Measurements from ENCODE around the gene RPL31. TPM values are rescaled to one million over a fixed set of nuclear protein-coding genes. Genes with fewer than 3 reads are reported as not detected.

Gene RPL31
- total and polyA plus RNA-seq, 2 donors from 2014 or later, result 1,182 to 2,844 TPM

DNA sequence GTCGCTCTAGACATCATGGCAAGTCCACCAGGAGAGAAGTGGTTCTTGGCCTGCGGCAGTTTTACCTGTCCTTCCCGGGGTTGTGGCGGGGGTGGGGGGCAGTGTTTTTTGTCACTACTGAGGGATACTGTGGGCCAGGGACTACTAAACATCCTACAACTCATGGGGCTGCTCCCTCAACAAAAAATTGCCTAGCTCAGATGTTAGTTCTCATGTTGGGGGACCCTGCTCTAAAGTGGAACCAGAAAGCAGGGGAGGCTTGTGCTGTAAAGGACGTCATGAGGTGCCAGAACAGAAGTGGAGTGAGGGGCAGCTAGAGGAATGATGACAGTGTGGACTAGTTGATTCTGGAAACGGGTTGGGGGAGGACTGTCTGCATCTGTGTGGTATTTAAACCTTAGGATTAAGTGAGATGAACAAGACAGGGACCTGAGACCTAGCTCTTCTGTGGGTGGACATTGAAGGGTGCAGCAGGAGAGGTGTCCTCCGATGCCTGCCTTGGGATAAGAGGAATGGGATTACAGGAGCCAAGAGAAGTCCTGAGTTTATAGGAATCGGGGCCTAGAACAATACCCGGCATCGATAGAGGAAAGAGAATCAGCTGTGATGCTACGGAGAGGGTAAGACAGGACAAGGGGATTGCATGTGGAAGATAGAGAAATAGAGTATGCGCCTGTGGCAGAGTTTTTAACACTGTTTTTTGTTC lies 2.7 kb downstream of the RPL31 start:
- no peak for DNase-seq
- TF ChIP-seq, protein P1, sequence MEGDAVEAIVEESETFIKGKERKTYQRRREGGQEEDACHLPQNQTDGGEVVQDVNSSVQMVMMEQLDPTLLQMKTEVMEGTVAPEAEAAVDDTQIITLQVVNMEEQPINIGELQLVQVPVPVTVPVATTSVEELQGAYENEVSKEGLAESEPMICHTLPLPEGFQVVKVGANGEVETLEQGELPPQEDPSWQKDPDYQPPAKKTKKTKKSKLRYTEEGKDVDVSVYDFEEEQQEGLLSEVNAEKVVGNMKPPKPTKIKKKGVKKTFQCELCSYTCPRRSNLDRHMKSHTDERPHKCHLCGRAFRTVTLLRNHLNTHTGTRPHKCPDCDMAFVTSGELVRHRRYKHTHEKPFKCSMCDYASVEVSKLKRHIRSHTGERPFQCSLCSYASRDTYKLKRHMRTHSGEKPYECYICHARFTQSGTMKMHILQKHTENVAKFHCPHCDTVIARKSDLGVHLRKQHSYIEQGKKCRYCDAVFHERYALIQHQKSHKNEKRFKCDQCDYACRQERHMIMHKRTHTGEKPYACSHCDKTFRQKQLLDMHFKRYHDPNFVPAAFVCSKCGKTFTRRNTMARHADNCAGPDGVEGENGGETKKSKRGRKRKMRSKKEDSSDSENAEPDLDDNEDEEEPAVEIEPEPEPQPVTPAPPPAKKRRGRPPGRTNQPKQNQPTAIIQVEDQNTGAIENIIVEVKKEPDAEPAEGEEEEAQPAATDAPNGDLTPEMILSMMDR (IDR thresholded peaks at IDR 0.05; ENCODE audit: borderline replicate concordance, extremely low read depth, insufficient read depth), result no peak
- no peaks in the 10 kb centered on the region for H3K9me3 ChIP-seq (ENCODE audit: control insufficient read depth in 2 of 3, insufficient read depth in 1 of 3, low read length in 3 of 3)
- no peak overlapping the region for H3K27ac ChIP-seq (ENCODE audit: low read depth in 2 of 2, low read length in 2 of 2)
- H3K9ac ChIP-seq (ENCODE audit: low read length in 3 of 3), result no peak overlapping the region
- peaks cover 0 to 16% (median 2%) of the 10 kb centered on the region in 3 donors for H3K4me1 ChIP-seq (ENCODE audit: control insufficient read depth in 2 of 3, insufficient read depth in 2 of 3, low read depth in 1 of 3, low read length in 3 of 3)
- no peaks in the 10 kb centered on the region for H3K27me3 ChIP-seq (ENCODE audit: control insufficient read depth, insufficient read depth, low read length)
- H3K36me3 ChIP-seq (ENCODE audit: control insufficient read depth in 2 of 3, insufficient read depth in 3 of 3, low read length in 3 of 3), result peaks cover 9 to 36% (median 25%) of the 10 kb centered on the region in 3 donors
- H3K4me3 ChIP-seq (ENCODE audit: low read length in 3 of 3), result no peak overlapping the region
- FAIRE-seq, result no peak
- intact Hi-C loops (cut with DNase I), result no loop called here

DNA sequence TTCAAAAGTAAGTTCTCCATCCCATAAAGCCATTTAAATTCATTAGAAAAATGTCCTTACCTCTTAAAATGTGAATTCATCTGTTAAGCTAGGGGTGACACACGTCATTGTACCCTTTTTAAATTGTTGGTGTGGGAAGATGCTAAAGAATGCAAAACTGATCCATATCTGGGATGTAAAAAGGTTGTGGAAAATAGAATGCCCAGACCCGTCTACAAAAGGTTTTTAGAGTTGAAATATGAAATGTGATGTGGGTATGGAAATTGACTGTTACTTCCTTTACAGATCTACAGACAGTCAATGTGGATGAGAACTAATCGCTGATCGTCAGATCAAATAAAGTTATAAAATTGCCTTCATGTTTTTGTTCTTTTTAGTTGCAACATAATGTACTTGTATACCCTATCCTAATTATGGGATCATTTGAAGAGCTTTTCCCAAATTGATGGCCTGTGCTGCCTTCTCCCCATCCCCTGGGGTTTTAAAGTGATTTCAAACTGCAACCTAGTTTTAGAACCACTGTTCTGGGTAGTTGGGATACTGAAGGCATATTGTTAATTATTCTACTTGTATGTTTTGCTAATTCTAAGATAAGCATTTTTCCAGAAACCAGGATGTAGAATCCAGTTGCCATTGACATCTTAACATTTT lies 4.1 kb downstream of the RPL31 start:
- Histone ChIP-seq H3K27me3 (ENCODE audit: control insufficient read depth, insufficient read depth, low read length) (no peaks in the 10 kb centered on the region), H3K36me3 (ENCODE audit: control insufficient read depth in 2 of 3, insufficient read depth in 3 of 3, low read length in 3 of 3) (peaks cover 9 to 36% (median 25%) of the 10 kb centered on the region in 3 donors), H3K27ac (ENCODE audit: low read depth in 2 of 2, low read length in 2 of 2) (no peak overlapping the region), H3K4me1 (ENCODE audit: control insufficient read depth in 2 of 3, insufficient read depth in 2 of 3, low read depth in 1 of 3, low read length in 3 of 3) (peaks cover 0 to 16% (median 2%) of the 10 kb centered on the region in 3 donors), H3K4me3 (ENCODE audit: low read length in 3 of 3) (no peak overlapping the region), H3K9me3 (ENCODE audit: control insufficient read depth in 2 of 3, insufficient read depth in 1 of 3, low read length in 3 of 3) (no peaks in the 10 kb centered on the region), H3K9ac (ENCODE audit: low read length in 3 of 3) (no peak overlapping the region)
- TF ChIP-seq, protein P1 (IDR thresholded peaks at IDR 0.05; ENCODE audit: borderline replicate concordance, extremely low read depth, insufficient read depth), result no peak
- no peak for DNase-seq
- FAIRE-seq, result no peak
- intact Hi-C loops (cut with DNase I), result no loop called here

DNA sequence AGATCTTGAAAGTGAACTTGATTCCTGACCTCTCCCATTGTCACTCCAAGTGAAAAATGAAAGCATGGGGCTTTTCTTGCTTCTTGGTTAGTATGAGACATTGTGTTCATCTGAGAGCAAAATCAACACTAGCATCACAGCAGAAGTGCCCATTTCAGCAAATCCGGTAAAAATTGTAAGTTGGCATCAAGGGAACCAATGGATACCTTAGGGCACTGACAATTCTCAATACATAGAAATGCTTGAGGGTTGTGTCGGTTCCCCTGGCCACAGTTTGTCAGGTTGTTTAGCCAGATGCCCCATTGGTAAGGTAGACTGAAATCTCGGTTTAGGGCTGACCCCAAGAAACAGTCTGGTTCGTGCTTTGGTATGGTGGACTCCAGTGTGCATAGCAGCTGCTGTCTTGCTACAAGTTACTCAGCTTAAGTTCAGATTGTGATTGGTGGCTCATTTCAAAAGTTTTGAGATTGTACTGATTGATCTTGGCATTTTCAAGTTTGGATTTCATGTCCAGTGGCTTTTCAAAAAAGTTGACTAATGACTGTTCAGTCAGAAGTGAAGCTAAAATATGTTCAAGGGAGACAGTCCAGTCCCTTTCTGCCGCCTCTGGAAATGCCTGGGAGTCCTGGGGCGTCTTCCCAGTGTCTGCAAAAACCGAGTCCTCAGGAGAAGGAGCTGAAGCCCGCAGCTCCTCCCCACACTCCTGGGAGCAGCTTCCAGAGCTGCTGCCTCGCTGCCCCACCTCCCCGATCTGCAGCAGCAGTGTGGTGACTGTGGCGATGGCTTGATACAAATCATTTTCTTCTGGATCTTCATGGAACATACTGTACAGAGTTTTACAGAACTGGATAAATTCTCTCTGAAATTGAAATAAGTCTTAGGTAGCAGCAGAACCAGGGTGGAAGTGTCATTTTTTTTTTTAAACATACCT lies 5.6 kb downstream of the RPL31 start:
- Histone ChIP-seq H3K36me3 (ENCODE audit: control insufficient read depth in 2 of 3, insufficient read depth in 3 of 3, low read length in 3 of 3) (peaks cover 9 to 36% (median 29%) of the 10 kb centered on the region in 3 donors), H3K27ac (ENCODE audit: low read depth in 2 of 2, low read length in 2 of 2) (no peak overlapping the region), H3K4me1 (ENCODE audit: control insufficient read depth in 2 of 3, insufficient read depth in 2 of 3, low read depth in 1 of 3, low read length in 3 of 3) (peaks cover 0 to 13% (median 2%) of the 10 kb centered on the region in 3 donors), H3K9me3 (ENCODE audit: control insufficient read depth in 2 of 3, insufficient read depth in 1 of 3, low read length in 3 of 3) (no peaks in the 10 kb centered on the region), H3K4me3 (ENCODE audit: low read length in 3 of 3) (no peak overlapping the region), H3K27me3 (ENCODE audit: control insufficient read depth, insufficient read depth, low read length) (no peaks in the 10 kb centered on the region), H3K9ac (ENCODE audit: low read length in 3 of 3) (no peak overlapping the region)
- intact Hi-C loops (cut with DNase I), result no loop called here
- FAIRE-seq (no peak), DNase-seq (no peak)
- TF ChIP-seq, protein P1 (IDR thresholded peaks at IDR 0.05; ENCODE audit: borderline replicate concordance, extremely low read depth, insufficient read depth), result no peak

Data from kidney (tissue), 14 donors.